AG10803 (cell line): Measurements from ENCODE around the gene HMGXB4.

ENCODE experiments used
- DNase-seq: peaks from one replicate; pipeline ENCODE4 v3.0.0; 2010; ENCODE audit warnings: low read depth
- H3K4me3 ChIP-seq: 2 replicates; pipeline ENCODE4 v1.5.1; 2011; ENCODE audit warnings: mild to moderate bottlenecking, low read length, control low read depth
- CTCF ChIP-seq: conservative IDR thresholded peaks from 2 replicates; pipeline ENCODE4 v1.5.1; 2011; ENCODE audit warnings: mild to moderate bottlenecking, low read length, control low read depth, inconsistent platforms

HMGXB4 gene

GRCh38 chr22:35334004-35334403 lies 76.7 kb downstream of the HMGXB4 start:
- no peak for TF ChIP-seq CTCF
- no peak for DNase-seq
- no peak overlapping the region for H3K4me3 ChIP-seq

GRCh38 chr22:35335468-35335867 lies 78.2 kb downstream of the HMGXB4 start:
- H3K4me3 ChIP-seq = no peak overlapping the region
- DNase-seq = no peak
- TF ChIP-seq CTCF = no peak

- H3K4me3 ChIP-seq = no peak overlapping the region
- no peak for DNase-seq
- no peak for TF ChIP-seq CTCF
Observed at GRCh38 chr22:35335936-35336781, 78.9 kb downstream of the HMGXB4 start.

- DNase-seq = no peak
- H3K4me3 ChIP-seq = no peak overlapping the region
- no peak for TF ChIP-seq CTCF
Observed at GRCh38 chr22:35337932-35338331, 80.6 kb downstream of the HMGXB4 start.

- no peak for DNase-seq
- H3K4me3 ChIP-seq = no peak overlapping the region
- no peak for TF ChIP-seq CTCF
Observed at GRCh38 chr22:35341090-35341874, 84.0 kb downstream of the HMGXB4 start.

- DNase-seq = no peak
- no peak for TF ChIP-seq CTCF
- H3K4me3 ChIP-seq = no peak overlapping the region
Observed at GRCh38 chr22:35342390-35342789, 85.1 kb downstream of the HMGXB4 start.
